HCT116 (cell line): Measurements from ENCODE around the gene CD28.

ENCODE experiments used
- EZH2 ChIP-seq: fragments of 200-600 bp; sonication (generic); IDR thresholded peaks from 2 replicates; pipeline ENCODE4 v1.6.1; 2017; ENCODE audit warnings: antibody characterized with exemption, mixed run types
- POLR2AphosphoS5 ChIP-seq: IDR thresholded peaks from 2 replicates; pipeline ENCODE4 v1.6.1; 2011; ENCODE audit warnings: mild to moderate bottlenecking, low read depth, low read length, moderate library complexity
- RAD21 ChIP-seq: IDR thresholded peaks from 2 replicates; pipeline ENCODE4 v1.6.1; 2012; ENCODE audit warnings: low read depth, mild to moderate bottlenecking
- SP1 ChIP-seq: IDR thresholded peaks from 2 replicates; pipeline ENCODE4 v1.6.1; 2012; ENCODE audit warnings: low read depth
- ZBTB33 ChIP-seq: IDR thresholded peaks from 2 replicates; pipeline ENCODE4 v1.6.1; 2011; ENCODE audit warnings: mild to moderate bottlenecking, low read length, moderate library complexity; ENCODE audit not compliant: insufficient replicate concordance; ENCODE audit errors: extremely low read depth

- TF ChIP-seq EZH2, result no peak
- TF ChIP-seq POLR2AphosphoS5, result no peak
- TF ChIP-seq RAD21, result no peak
- TF ChIP-seq SP1, result no peak
- no peak for TF ChIP-seq ZBTB33
Observed at GRCh38 chr2:203763241-203763937, 57.0 kb downstream of the CD28 start.
